ENCODE data around the gene CTNND2. TPM values are rescaled to one million over a fixed set of nuclear protein-coding genes. Genes with fewer than 3 reads are reported as not detected.

The CTNND2 gene
- total RNA-seq, 6 donors from 2014 or later: 1.1 to 12.4 (median 3.2) TPM

GRCh38 chr5:11037941-11038340 is 866.3 kb downstream of the CTNND2 start:
- Histone ChIP-seq H3K9me3 (no peaks in the 10 kb centered on the region), H3K27me3 (no peaks in the 10 kb centered on the region), H3K4me3 (no peak overlapping the region), H3K4me1 (no peaks in the 10 kb centered on the region), H3K36me3 (no peaks in the 10 kb centered on the region), H3K27ac (no peak overlapping the region)
- TF ChIP-seq EP300 (IDR thresholded peaks at IDR 0.05) (no peak), POLR2AphosphoS5 (IDR thresholded peaks at IDR 0.05) (no peak), CTCF (IDR thresholded peaks at IDR 0.05) (no peak), POLR2A (IDR thresholded peaks at IDR 0.05) (no peak)
- DNase-seq (no peak), ATAC-seq (ENCODE audit: low FRiP score in 2 of 2) (no peak)
- WGBS, 2 donors: 87 to 96% methylated on average over 2 of the region's 2 CpGs

- no peak for TF ChIP-seq POLR2A (IDR thresholded peaks at IDR 0.05)
- no peak for TF ChIP-seq POLR2AphosphoS5 (IDR thresholded peaks at IDR 0.05)
- TF ChIP-seq CTCF (IDR thresholded peaks at IDR 0.05): no peak
- no peak for TF ChIP-seq EP300 (IDR thresholded peaks at IDR 0.05)
- Histone ChIP-seq H3K4me1 (no peaks in the 10 kb centered on the region), H3K36me3 (no peaks in the 10 kb centered on the region), H3K27ac (no peak overlapping the region), H3K27me3 (no peaks in the 10 kb centered on the region), H3K9me3 (no peaks in the 10 kb centered on the region), H3K4me3 (no peak overlapping the region)
- WGBS, 2 donors: 85 to 87% methylated on average over 6 of the region's 6 CpGs
- ATAC-seq (ENCODE audit: low FRiP score in 2 of 2) (no peak), DNase-seq (no peak)
These were observed 867.2 kb downstream of the CTNND2 start for GRCh38 chr5:11037080-11037479.

GRCh38 chr5:11030671-11031070 is 873.6 kb downstream of the CTNND2 start:
- Histone ChIP-seq H3K4me1 (no peaks in the 10 kb centered on the region), H3K27me3 (no peaks in the 10 kb centered on the region), H3K36me3 (no peaks in the 10 kb centered on the region), H3K9me3 (peaks cover 0 to 5% (median 3%) of the 10 kb centered on the region in 4 donors), H3K27ac (no peak overlapping the region), H3K4me3 (no peak overlapping the region)
- ATAC-seq (ENCODE audit: low FRiP score in 2 of 2): no peak
- no peak for DNase-seq
- TF ChIP-seq POLR2A (IDR thresholded peaks at IDR 0.05): no peak
- no peak for TF ChIP-seq POLR2AphosphoS5 (IDR thresholded peaks at IDR 0.05)
- no peak for TF ChIP-seq EP300 (IDR thresholded peaks at IDR 0.05)
- TF ChIP-seq CTCF (IDR thresholded peaks at IDR 0.05): no peak

- no peak for DNase-seq
- WGBS, 2 donors: 86 to 92% methylated on average over 5 of the region's 5 CpGs
- H3K27me3 ChIP-seq: no peaks in the 10 kb centered on the region
- ATAC-seq (ENCODE audit: low FRiP score in 2 of 2): no peak
- no peaks in the 10 kb centered on the region for H3K4me1 ChIP-seq
- no peak overlapping the region for H3K27ac ChIP-seq
- no peak overlapping the region for H3K4me3 ChIP-seq
- H3K9me3 ChIP-seq: peaks cover 0 to 5% (median 3%) of the 10 kb centered on the region in 4 donors
- TF ChIP-seq CTCF (IDR thresholded peaks at IDR 0.05) (no peak), POLR2A (IDR thresholded peaks at IDR 0.05) (no peak), EP300 (IDR thresholded peaks at IDR 0.05) (no peak), POLR2AphosphoS5 (IDR thresholded peaks at IDR 0.05) (no peak)
- no peaks in the 10 kb centered on the region for H3K36me3 ChIP-seq
These were observed 876.6 kb downstream of the CTNND2 start for GRCh38 chr5:11027660-11028059.

DNA sequence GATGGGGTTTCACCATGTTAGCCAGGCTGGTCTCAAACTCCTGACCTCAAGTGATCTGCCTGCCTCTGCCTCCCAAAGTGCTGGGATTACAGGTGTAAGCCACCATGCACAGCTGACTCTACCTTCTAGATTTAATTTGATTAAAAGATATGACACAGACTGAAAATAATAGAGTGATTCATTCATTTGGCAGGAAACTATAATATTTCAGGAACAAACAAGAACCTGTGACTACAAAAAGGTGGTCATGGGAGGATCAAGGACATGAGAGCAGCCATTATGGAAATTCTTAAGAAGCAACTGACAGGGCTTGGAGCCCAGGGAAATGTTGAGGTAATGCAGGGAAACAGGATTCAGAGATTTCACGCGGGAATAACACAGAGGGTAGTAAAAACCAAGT is 877.7 kb downstream of the CTNND2 start:
- H3K9me3 ChIP-seq: peaks cover 0 to 5% (median 3%) of the 10 kb centered on the region in 4 donors
- H3K36me3 ChIP-seq: no peaks in the 10 kb centered on the region
- no peak for DNase-seq
- 95 to 96% methylated on average over 2 of the region's 2 CpGs for WGBS, 2 donors
- no peak for ATAC-seq (ENCODE audit: low FRiP score in 2 of 2)
- no peaks in the 10 kb centered on the region for H3K27me3 ChIP-seq
- H3K4me3 ChIP-seq: no peak overlapping the region
- no peak overlapping the region for H3K27ac ChIP-seq
- no peak for TF ChIP-seq CTCF (IDR thresholded peaks at IDR 0.05)
- no peak for TF ChIP-seq EP300 (IDR thresholded peaks at IDR 0.05)
- no peak for TF ChIP-seq POLR2AphosphoS5 (IDR thresholded peaks at IDR 0.05)
- TF ChIP-seq POLR2A (IDR thresholded peaks at IDR 0.05): no peak
- no peaks in the 10 kb centered on the region for H3K4me1 ChIP-seq
